NCI-H1105 (cell line): ENCODE measurements around the gene PMS2.
"Not testable (repeated sequence)": the region's sequence is repeated elsewhere in the genome, so short reads cannot be mapped to it uniquely, and the experiment has no call there.

Experiments
- DNase-seq: peaks from one replicate; lab custom pipeline; 2025; lab: John Stamatoyannopoulos, UW

PMS2 gene

GRCh38 chr7:6012355-6013104, 3.7 kb upstream of the PMS2 start:
- no peak for DNase-seq

- no peak for DNase-seq
Observed at GRCh38 chr7:6011541-6011940, 2.7 kb upstream of the PMS2 start.

GRCh38 chr7:6010370-6010769, 1.5 kb upstream of the PMS2 start:
- DNase-seq = not testable (repeated sequence)

GRCh38 chr7:6007835-6008590, 836 bp downstream of the PMS2 start:
- not testable (repeated sequence) for DNase-seq

DNA sequence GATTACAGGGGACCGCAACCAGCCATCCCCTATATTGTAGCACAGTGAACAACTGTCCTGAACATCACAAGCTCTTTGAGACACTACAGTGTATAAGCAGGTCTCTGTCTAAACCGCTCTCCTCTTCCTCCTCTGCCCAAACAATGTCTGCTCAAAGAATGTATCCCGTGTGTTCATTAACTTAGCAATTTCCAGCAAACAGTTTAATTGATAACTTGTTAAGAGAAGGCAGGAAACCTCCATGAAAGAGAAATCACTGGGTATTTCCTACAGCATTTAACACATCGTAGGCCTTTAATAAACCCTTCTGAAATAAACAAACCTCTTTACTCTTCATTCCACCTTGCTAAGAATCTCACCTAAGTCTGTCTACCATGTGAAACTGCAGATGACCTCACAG, 1.5 kb downstream of the PMS2 start:
- DNase-seq = no peak

GRCh38 chr7:5997210-5997808, 11.5 kb downstream of the PMS2 start:
- peak; percentile 23 for DNase-seq

DNA sequence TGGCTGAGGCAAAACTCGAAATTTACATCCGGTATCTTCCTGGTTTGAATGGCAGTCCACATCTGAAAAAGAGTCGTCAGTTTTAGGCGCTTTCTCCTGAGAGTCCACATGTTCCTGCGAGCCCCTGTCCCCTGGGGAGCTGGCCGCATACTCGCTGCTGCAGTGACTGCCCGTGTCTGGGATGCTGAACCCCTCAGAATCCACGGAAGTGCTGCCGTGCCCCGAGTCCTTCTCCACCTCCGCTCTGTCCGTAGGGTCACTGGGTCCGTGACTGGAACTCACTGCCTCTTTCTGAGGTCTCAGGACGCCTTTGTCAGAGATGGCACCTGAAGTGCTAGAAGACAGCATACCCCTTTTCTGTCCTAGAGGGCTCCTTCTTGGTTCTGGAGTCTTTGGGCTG, 21.8 kb downstream of the PMS2 start:
- not testable (repeated sequence) for DNase-seq

GRCh38 chr7:5979680-5980314, 29.1 kb downstream of the PMS2 start:
- not testable (repeated sequence) for DNase-seq

DNA sequence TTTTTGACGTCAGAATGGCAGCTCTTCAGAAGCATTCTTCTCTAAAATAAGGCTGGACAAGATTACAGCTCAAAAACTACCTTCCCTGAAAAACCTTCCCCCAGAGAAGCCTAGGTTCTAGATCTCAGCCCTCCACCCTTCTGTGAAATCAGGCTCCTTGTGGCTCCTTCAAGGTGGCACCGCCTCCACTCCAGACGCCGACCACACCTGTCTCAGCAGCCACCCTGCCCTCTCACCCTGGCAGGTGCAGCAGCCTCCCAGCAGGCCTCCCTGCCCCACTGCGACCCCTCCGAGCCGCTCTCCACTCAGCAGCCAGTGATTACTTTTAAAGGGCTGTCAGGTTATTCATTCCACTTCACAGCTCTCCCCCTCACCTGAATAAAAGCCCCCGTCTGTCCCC, 35.3 kb downstream of the PMS2 start:
- DNase-seq = not testable (repeated sequence)

- DNase-seq = not testable (repeated sequence)
Observed at GRCh38 chr7:5970347-5970911, 38.4 kb downstream of the PMS2 start, which contains the start of gene RSPH10B. Gene RSPH10B (minus strand): TSS chr7:5970689. CDS start chr7:5967116, 3,573 bp downstream.

- not testable (repeated sequence) for DNase-seq
Observed at GRCh38 chr7:5963810-5964209, 45.0 kb downstream of the PMS2 start.

DNA sequence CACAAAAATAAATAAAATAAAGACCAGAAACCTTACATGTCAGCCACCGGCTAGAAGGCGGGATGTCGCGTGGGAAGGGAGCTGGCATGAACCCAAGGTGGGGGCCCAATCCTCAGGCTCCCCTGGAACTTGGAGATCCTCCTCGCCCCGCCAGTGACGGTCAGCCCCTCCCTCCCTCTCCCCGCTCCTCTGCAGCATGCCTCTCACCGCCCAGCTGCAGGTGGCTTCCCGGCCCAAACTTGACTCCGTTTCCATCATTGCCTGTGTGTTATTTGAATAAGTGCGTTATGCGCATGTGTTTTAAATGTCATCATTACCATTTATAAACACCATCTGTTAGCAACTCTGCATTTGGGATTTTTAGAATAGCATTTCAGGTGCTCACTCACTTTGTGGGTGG, 45.6 kb downstream of the PMS2 start:
- not testable (repeated sequence) for DNase-seq

DNA sequence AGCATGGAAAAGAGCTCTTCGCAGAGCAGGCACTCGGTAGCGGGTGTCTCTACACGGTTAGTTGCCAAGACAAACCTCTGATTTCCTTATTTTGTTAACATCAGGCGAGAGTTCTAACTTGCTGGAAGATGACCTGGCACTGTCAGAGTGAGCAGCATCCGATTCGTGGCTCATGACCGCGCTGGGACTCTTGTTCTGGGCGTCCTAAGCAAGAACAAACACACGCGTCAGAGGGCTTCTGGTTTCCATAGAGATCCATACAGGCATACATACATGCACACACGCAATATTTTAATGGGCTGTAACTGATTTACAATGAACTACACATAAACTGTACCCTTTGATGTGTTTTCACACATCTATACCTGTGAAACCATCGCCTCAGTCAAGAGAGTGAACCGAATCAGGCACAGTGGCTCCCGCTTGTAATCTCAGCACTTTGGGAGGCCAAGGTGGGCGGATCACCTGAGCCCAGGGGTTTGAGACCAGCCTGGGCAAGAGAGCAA, 73.9 kb downstream of the PMS2 start:
- DNase-seq = not testable (repeated sequence)

DNA sequence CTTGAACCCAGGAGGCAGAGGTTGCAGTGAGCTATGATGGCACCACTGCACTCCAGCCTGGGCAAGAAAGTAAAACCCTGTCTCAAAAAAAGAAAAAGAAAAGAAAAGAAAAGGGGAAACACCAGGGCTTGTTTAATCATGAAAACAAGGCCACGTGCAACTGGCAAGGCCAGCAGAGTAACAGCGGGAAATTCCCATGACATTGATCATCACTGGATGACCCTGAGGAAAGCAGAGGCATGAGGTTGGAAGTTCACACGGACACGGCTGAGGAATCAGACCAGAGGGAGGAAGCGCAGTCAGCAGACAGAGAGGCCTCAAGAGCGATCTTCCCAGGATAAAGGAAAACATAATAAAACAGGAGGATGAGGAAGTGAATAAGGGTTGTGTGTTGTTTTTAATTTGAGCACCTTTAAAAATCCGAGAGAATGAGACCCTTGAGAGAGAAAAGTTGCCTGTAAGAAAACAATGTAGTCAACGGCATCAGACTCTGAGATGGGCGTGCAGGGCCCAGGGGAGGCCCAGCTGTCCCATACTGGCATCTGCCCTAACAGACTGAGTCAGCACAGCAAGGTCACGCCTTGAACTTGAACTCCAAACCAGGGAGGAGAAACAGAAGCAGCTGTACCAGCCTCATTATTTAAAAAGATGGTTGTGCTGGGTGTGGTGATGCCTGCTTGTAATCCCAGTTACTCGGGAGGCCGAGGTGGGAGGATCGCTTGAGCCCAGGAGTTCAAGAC, 76.8 kb downstream of the PMS2 start:
- DNase-seq = not testable (repeated sequence)

GRCh38 chr7:5931250-5931649, 77.6 kb downstream of the PMS2 start:
- not testable (repeated sequence) for DNase-seq

DNA sequence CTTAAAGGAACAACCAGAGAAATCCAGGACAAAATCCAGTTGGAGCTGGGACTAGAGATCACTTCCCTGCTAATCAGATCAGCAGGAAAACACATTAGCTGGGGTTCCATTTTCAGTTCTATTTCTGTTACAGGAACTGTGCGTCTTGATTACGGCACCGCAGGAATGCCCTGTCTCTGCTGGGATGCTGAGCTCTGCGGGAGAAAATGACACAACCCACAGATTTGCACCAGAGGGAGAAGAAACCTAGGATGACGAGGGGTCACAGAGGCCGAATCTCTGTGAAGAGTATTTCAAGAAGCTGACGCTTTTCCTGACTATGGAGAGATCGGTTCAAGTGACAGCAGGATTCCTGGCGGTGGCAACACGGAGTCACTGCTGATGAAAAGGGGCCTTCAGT, 78.6 kb downstream of the PMS2 start:
- DNase-seq = not testable (repeated sequence)

DNA sequence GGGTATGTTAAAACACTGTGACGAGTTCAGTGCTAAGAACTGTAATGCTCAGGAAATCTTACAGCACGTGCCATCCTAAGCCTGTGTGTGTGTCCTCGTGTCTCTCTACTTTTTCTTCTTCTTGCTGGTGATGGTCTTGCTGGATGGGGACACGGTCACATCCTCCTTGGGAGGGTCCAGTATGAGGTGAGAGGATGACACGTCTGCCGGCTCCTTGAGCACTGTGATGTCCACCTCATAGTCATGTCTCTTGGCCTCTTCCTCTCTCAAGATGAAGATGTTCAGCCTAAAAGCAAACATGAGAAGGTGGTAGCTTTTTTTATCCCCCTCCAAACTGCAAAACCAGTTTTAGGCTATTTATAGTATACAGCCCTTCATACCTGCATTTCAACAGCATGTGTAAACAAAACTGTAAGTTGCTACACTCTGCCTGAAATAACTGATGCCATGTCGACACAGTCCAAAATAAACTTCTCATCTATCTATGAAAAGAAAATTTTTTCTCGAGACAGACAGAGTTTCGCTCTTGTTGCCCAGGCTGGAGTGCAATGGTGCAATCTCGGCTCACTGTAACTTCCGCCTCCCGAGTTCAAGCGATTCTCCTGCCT, 82.5 kb downstream of the PMS2 start:
- DNase-seq = not testable (repeated sequence)

GRCh38 chr7:5924630-5925029, 84.2 kb downstream of the PMS2 start:
- DNase-seq = not testable (repeated sequence)

GRCh38 chr7:5924180-5924579, 84.7 kb downstream of the PMS2 start:
- not testable (repeated sequence) for DNase-seq
